Hematopoietic multipotent progenitor cell treated with erythropoietin and hydrocortisone succinate and interleukin-3 and kit ligand, for 6 days (in vitro differentiated cells): Measurements from ENCODE around the gene RHOF.

Experiments
- DNase-seq: peaks from one replicate; pipeline ENCODE4 v3.0.0-alpha.2; 2015

RHOF gene

DNA sequence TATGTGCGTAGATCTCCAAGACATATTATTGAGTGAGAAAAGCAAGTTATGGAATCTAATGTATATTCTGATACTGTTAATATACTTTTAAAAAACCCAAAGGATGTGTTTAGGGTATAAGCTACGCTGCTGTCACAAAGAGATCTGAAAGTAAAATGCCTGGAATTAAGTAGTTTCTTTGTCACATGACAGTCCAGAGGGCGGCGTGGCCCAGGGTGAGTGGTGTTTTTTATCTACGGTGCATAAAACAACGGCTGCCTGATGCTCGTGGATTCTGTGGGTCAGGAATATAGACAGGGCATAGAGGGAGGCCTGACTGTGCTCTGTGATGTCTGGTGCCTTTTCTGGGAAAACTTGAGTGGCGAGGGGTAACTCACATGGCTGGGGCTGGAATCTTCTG is 59.6 kb downstream of the RHOF start:
- DNase-seq: peak; percentile 50

DNA sequence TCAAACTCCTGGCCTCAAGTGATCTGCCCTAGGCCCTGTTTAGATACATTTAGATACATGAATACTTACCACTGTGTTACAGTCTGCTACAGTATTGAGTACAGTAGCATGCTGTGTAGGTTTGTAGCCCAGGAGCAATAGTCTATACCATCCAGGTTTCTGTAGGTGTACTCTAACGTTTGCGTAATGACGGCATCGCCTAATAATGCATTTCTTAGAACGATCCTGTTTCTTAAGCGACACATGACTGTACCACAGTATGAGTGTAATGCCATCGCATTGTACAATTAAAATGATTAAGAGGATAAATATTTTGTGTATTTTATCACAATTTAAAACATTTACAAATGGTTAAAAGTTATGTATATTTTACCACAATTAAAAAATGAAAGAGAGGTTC is 62.0 kb downstream of the RHOF start:
- DNase-seq: no peak

DNA sequence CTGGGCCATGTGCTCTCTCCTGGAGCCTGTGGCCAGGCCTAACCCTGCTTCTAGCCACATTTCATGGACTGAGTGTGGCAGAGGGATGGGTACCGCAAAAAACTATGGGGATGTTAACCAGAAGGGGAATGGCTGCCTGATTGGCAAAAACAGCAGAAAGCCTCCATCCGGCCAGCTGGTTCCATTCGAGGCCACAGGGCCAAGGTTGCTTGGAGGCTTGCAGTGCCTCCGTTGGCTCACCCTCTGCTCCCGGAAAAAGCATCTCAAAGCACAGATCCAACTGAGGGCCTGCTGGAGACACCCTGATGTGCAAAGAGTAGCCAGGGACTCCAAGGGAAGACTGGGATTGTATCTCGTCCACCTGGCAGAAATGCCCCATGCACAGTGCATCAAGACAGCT is 64.5 kb downstream of the RHOF start:
- no peak for DNase-seq
